Activated T-cell treated with anti-CD3 and anti-CD28 coated beads, Interleukin-2, amount 50 U/mL, for 1 hour (primary cell): ENCODE measurements around the gene MAGED2.
A peak's percentile ranks its signal among the peaks of the same experiment; 100 is the strongest.
"Not testable (repeated sequence)": the region's sequence is repeated elsewhere in the genome, so short reads cannot be mapped to it uniquely, and the experiment has no call there.

ENCODE experiments used
- DNase-seq: peaks from one replicate; pipeline ENCODE4 v3.0.0-alpha.2; 2020

MAGED2 gene

GRCh38 chrX:54819201-54819600 is 11.7 kb downstream of the MAGED2 start:
- DNase-seq = no peak

- DNase-seq = no peak
These were observed 13.2 kb downstream of the MAGED2 start for GRCh38 chrX:54820737-54821136.

- no peak for DNase-seq
These were observed 13.8 kb downstream of the MAGED2 start for GRCh38 chrX:54821310-54821709.

GRCh38 chrX:54824195-54824594 is 16.6 kb downstream of the MAGED2 start:
- DNase-seq = no peak

GRCh38 chrX:54824722-54825121 is 17.2 kb downstream of the MAGED2 start:
- DNase-seq = no peak

- peak; percentile 45 for DNase-seq
These were observed 18.3 kb downstream of the MAGED2 start for GRCh38 chrX:54825716-54826438.

- no peak for DNase-seq
These were observed 19.1 kb downstream of the MAGED2 start for GRCh38 chrX:54826598-54826997.

GRCh38 chrX:54838583-54838982 is 31.0 kb downstream of the MAGED2 start:
- no peak for DNase-seq

GRCh38 chrX:54841184-54841874 is 33.8 kb downstream of the MAGED2 start:
- not testable (repeated sequence) for DNase-seq

GRCh38 chrX:54842607-54843006 is 35.1 kb downstream of the MAGED2 start:
- no peak for DNase-seq

- DNase-seq = no peak
These were observed 35.5 kb downstream of the MAGED2 start for GRCh38 chrX:54843050-54843449.

GRCh38 chrX:54847700-54848099 is 40.2 kb downstream of the MAGED2 start:
- not testable (repeated sequence) for DNase-seq

GRCh38 chrX:54865208-54865607 is 57.7 kb downstream of the MAGED2 start:
- DNase-seq = no peak
